WTC11 (cell line): ENCODE measurements around the gene TMEM130. TPM values are rescaled to one million over a fixed set of nuclear protein-coding genes. Genes with fewer than 3 reads are reported as not detected.

ENCODE experiments used
- ATAC-seq: fragments of 200-7000 bp; cut with Tn5 transposase; 2 replicates; pipeline ENCODE4 v1.10.0; 2021; ENCODE audit warnings: mild to moderate bottlenecking, moderate library complexity
- CTCF ChIA-PET: fragments of 300-600 bp; sonication (Branson Sonifier 250); formaldehyde crosslinking; loops from one replicate; lab custom pipeline; 2021; ENCODE audit warnings: antibody characterized with exemption; lab: Charles Lee
- POLR2A ChIA-PET: fragments of 350-600 bp; sonication (Branson Sonifier 250); formaldehyde crosslinking; loops from one replicate; lab custom pipeline; 2021; ENCODE audit warnings: antibody characterized with exemption; lab: Charles Lee
- DNase-seq: peaks from one replicate; pipeline ENCODE4 v3.0.0; 2021; ENCODE audit warnings: low spot score
- H3K27ac Mint-ChIP-seq: 2 replicates; pipeline ENCODE4 v1.8.0; 2021; ENCODE audit warnings: mixed read lengths
- H3K27me3 Mint-ChIP-seq: 2 replicates; pipeline ENCODE4 v1.8.0; 2021; ENCODE audit warnings: low read depth, mild to moderate bottlenecking, moderate library complexity, mixed read lengths
- H3K36me3 Mint-ChIP-seq: 2 replicates; pipeline ENCODE4 v1.8.0; 2021; ENCODE audit warnings: mixed read lengths
- H3K4me1 Mint-ChIP-seq: 2 replicates; pipeline ENCODE4 v1.8.0; 2022; ENCODE audit warnings: mixed read lengths
- H3K4me3 Mint-ChIP-seq: 2 replicates; pipeline ENCODE4 v1.8.0; 2021; ENCODE audit warnings: mild to moderate bottlenecking, moderate library complexity, mixed read lengths
- H3K9me3 Mint-ChIP-seq: 2 replicates; pipeline ENCODE4 v1.8.0; 2021; ENCODE audit warnings: mixed read lengths
- ARID4B ChIP-seq: sonication (generic); formaldehyde crosslinking; IDR thresholded peaks from 2 replicates; pipeline ENCODE4 v1.8.0; 2023; ENCODE audit warnings: missing genetic modification reagents, mild to moderate bottlenecking, borderline replicate concordance
- ATF6 ChIP-seq: sonication (generic); formaldehyde crosslinking; IDR thresholded peaks from 2 replicates; pipeline ENCODE4 v1.8.1; 2023; ENCODE audit warnings: mild to moderate bottlenecking, missing genetic modification reagents
- CDX4 ChIP-seq: fragments of 250-450 bp; sonication (Bioruptor Pico); IDR thresholded peaks from 2 replicates; pipeline ENCODE4 v1.9.0; 2021; ENCODE audit warnings: moderate library complexity, mild to moderate bottlenecking, inconsistent platforms, borderline replicate concordance
- FOXK1 ChIP-seq: sonication (generic); formaldehyde crosslinking; IDR thresholded peaks from 2 replicates; pipeline ENCODE4 v1.8.0; 2022; ENCODE audit warnings: mild to moderate bottlenecking, moderate library complexity, missing genetic modification reagents
- GTF2I ChIP-seq: fragments of 250-450 bp; sonication (Bioruptor Pico); conservative IDR thresholded peaks from 2 replicates; pipeline ENCODE4 v1.4.0; 2021; ENCODE audit warnings: mild to moderate bottlenecking
- HMGA2 ChIP-seq: fragments of 250-450 bp; sonication (Bioruptor Pico); IDR thresholded peaks from 2 replicates; pipeline ENCODE4 v1.4.0; 2021; ENCODE audit warnings: mild to moderate bottlenecking, moderate library complexity
- KAT7 ChIP-seq: sonication (generic); formaldehyde crosslinking; IDR thresholded peaks from 2 replicates; pipeline ENCODE4 v1.8.1; 2023; ENCODE audit warnings: missing genetic modification reagents, mild to moderate bottlenecking, borderline replicate concordance
- MXD4 ChIP-seq: fragments of 250-450 bp; sonication (Bioruptor Pico); IDR thresholded peaks from 2 replicates; pipeline ENCODE4 v1.8.0; 2021; ENCODE audit warnings: mild to moderate bottlenecking, moderate library complexity, borderline replicate concordance
- NFYB ChIP-seq: sonication (generic); formaldehyde crosslinking; conservative IDR thresholded peaks from 2 replicates; pipeline ENCODE4 v1.8.0; 2022; ENCODE audit warnings: low read depth, missing genetic modification reagents
- SP1 ChIP-seq: sonication (generic); formaldehyde crosslinking; conservative IDR thresholded peaks from 2 replicates; pipeline ENCODE4 v1.8.1; 2022; ENCODE audit warnings: missing genetic modification reagents
- TEAD4 ChIP-seq: sonication (generic); formaldehyde crosslinking; IDR thresholded peaks from 2 replicates; pipeline ENCODE4 v1.8.0; 2022; ENCODE audit warnings: mild to moderate bottlenecking, missing genetic modification reagents
- TP53 ChIP-seq: sonication (generic); formaldehyde crosslinking; IDR thresholded peaks from 2 replicates; pipeline ENCODE4 v1.8.1; 2023; ENCODE audit warnings: mild to moderate bottlenecking, missing genetic modification reagents
- ZNF121 ChIP-seq: sonication (generic); formaldehyde crosslinking; IDR thresholded peaks from 2 replicates; pipeline ENCODE4 v1.8.0; 2023; ENCODE audit warnings: missing genetic modification reagents
- ZNF263 ChIP-seq: sonication (generic); formaldehyde crosslinking; IDR thresholded peaks from 2 replicates; pipeline ENCODE4 v1.8.1; 2022; ENCODE audit warnings: low read depth, mild to moderate bottlenecking, moderate library complexity, missing genetic modification reagents
- total RNA-seq: library from RNA; stranded (reverse); gene quantifications from 3 replicates; pipeline ENCODE4 v1.2.3, GENCODE V29; 2021
- TF ChIP-seq, protein P1 (sequence below): sonication (generic); formaldehyde crosslinking; IDR thresholded peaks from 2 replicates; pipeline ENCODE4 v1.8.1; 2022; ENCODE audit warnings: low read depth, missing genetic modification reagents, borderline replicate concordance
- TF ChIP-seq, protein P2 (sequence below): sonication (generic); formaldehyde crosslinking; conservative IDR thresholded peaks from 2 replicates; pipeline ENCODE4 v1.8.1; 2022; ENCODE audit warnings: mild to moderate bottlenecking, missing genetic modification reagents
- TF ChIP-seq, protein P3 (sequence below): sonication (generic); formaldehyde crosslinking; IDR thresholded peaks from 2 replicates; pipeline ENCODE4 v1.8.1; 2022; ENCODE audit warnings: low read depth, mild to moderate bottlenecking, moderate library complexity, missing genetic modification reagents, borderline replicate concordance
- TF ChIP-seq, protein P4 (sequence below): fragments of 250-450 bp; sonication (Bioruptor Pico); IDR thresholded peaks from 2 replicates; pipeline ENCODE4 v1.9.0; 2021; ENCODE audit warnings: mild to moderate bottlenecking
- TF ChIP-seq, protein P5 (sequence below): fragments of 250-450 bp; sonication (Bioruptor Pico); conservative IDR thresholded peaks from 2 replicates; pipeline ENCODE4 v1.9.0; 2021; ENCODE audit warnings: mild to moderate bottlenecking

The TMEM130 gene
- total RNA-seq, 1 experiment from 2014 or later = 3.2 TPM

DNA sequence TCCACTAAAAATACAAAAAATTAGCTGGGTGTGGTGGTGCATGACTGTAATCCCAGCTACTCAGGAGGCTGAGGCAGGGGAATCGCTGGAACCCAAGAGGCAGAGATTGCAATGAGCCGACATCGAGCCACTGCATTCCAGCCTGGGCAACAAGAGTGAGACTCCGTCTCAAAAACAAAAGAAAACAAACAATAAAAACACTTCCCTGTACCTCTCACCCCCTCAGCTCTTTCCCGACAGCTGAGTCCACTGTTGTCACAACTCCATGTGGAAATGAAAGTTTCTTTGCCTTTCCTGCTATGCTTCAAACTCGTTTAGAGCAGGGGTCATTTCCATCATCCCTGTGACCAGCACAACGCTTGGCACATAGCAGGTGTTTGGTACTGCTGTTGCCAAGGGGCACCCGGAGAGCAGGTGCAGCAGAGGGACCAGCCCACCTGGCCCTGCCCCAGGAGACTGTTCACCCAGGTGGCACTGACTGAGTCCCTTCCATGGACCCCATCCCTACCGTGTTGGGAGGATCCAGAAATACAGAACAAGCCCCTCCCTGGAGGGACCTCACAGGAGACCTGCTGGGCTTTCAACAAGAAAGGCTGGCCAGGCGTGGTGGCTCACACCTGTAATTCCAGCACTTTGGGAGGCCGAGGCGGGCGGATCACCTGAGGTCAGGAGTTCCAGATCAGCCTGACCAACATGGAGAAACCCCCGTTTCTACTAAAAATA is 4.9 kb downstream of the TMEM130 start:
- Mint-ChIP-seq H3K36me3 (no peaks in the 10 kb centered on the region), H3K27me3 (peaks cover 24% of the 10 kb centered on the region), H3K27ac (no peak overlapping the region), H3K9me3 (no peaks in the 10 kb centered on the region), H3K4me1 (0 out of 2 replicates have a peak, but pooled peaks cover 3% of the 10 kb centered on the region), H3K4me3 (no peak overlapping the region)
- ATAC-seq = no peak
- ChIA-PET POLR2A (no interaction called here), CTCF (no interaction called here)
- TF ChIP-seq TP53 (CRISPR knock-in tag) (no peak), SP1 (CRISPR knock-in tag) (no peak), MXD4 (no peak), ZNF121 (CRISPR knock-in tag) (no peak), ZNF263 (CRISPR knock-in tag) (no peak), CDX4 (CRISPR knock-in tag) (no peak), ARID4B (CRISPR knock-in tag) (no peak), NFYB (no peak), GTF2I (no peak)
- TF ChIP-seq, protein P1, sequence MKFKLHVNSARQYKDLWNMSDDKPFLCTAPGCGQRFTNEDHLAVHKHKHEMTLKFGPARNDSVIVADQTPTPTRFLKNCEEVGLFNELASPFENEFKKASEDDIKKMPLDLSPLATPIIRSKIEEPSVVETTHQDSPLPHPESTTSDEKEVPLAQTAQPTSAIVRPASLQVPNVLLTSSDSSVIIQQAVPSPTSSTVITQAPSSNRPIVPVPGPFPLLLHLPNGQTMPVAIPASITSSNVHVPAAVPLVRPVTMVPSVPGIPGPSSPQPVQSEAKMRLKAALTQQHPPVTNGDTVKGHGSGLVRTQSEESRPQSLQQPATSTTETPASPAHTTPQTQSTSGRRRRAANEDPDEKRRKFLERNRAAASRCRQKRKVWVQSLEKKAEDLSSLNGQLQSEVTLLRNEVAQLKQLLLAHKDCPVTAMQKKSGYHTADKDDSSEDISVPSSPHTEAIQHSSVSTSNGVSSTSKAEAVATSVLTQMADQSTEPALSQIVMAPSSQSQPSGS (CRISPR knock-in tag) = no peak
- TF ChIP-seq, protein P2, sequence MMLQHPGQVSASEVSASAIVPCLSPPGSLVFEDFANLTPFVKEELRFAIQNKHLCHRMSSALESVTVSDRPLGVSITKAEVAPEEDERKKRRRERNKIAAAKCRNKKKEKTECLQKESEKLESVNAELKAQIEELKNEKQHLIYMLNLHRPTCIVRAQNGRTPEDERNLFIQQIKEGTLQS (CRISPR knock-in tag) = no peak
- DNase-seq = no peak

DNA sequence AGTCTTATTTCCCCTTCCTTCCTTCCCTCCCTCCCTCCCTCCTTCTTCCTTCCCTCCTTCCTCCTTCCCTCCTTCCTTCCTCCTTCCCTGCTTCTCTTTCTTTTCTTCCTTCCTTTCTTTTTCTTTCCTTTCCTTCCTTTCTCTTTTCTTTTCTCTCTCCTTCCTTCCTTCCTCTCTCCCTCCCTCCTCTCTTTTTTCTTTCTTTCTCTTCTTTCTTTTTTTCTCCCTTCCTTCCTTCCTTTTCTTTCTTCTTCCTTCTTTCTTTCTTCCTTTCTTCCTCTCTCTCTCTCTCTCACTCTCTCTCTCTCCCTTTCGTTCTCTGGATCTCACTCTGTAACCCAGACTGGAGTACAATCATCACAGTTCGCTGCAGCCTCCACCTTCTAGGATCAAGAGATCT is 6.2 kb downstream of the TMEM130 start:
- no peaks in the 10 kb centered on the region for H3K36me3 Mint-ChIP-seq
- H3K9me3 Mint-ChIP-seq = no peaks in the 10 kb centered on the region
- no peak overlapping the region for H3K27ac Mint-ChIP-seq
- H3K4me3 Mint-ChIP-seq = no peak overlapping the region
- no peak for DNase-seq
- ATAC-seq = no peak
- POLR2A ChIA-PET = no interaction called here
- H3K27me3 Mint-ChIP-seq = peaks cover 15% of the 10 kb centered on the region
- H3K4me1 Mint-ChIP-seq = 0 out of 2 replicates have a peak, but pooled peaks cover 3% of the 10 kb centered on the region
- CTCF ChIA-PET = interaction anchor here (0.7 kb wide), 1 partner anchor 14 kb away, joined by 3 read pairs; no protein-coding TSS in a partner anchor
- TF ChIP-seq HMGA2 (no peak), ATF6 (CRISPR knock-in tag) (no peak), FOXK1 (CRISPR knock-in tag) (no peak), KAT7 (CRISPR knock-in tag) (no peak), TEAD4 (no peak)
- TF ChIP-seq, protein P3, sequence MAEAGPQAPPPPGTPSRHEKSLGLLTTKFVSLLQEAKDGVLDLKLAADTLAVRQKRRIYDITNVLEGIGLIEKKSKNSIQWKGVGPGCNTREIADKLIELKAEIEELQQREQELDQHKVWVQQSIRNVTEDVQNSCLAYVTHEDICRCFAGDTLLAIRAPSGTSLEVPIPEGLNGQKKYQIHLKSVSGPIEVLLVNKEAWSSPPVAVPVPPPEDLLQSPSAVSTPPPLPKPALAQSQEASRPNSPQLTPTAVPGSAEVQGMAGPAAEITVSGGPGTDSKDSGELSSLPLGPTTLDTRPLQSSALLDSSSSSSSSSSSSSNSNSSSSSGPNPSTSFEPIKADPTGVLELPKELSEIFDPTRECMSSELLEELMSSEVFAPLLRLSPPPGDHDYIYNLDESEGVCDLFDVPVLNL (CRISPR knock-in tag) = no peak
- TF ChIP-seq, protein P4, sequence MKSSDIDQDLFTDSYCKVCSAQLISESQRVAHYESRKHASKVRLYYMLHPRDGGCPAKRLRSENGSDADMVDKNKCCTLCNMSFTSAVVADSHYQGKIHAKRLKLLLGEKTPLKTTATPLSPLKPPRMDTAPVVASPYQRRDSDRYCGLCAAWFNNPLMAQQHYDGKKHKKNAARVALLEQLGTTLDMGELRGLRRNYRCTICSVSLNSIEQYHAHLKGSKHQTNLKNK (CRISPR knock-in tag) = no peak
- TF ChIP-seq, protein P5, sequence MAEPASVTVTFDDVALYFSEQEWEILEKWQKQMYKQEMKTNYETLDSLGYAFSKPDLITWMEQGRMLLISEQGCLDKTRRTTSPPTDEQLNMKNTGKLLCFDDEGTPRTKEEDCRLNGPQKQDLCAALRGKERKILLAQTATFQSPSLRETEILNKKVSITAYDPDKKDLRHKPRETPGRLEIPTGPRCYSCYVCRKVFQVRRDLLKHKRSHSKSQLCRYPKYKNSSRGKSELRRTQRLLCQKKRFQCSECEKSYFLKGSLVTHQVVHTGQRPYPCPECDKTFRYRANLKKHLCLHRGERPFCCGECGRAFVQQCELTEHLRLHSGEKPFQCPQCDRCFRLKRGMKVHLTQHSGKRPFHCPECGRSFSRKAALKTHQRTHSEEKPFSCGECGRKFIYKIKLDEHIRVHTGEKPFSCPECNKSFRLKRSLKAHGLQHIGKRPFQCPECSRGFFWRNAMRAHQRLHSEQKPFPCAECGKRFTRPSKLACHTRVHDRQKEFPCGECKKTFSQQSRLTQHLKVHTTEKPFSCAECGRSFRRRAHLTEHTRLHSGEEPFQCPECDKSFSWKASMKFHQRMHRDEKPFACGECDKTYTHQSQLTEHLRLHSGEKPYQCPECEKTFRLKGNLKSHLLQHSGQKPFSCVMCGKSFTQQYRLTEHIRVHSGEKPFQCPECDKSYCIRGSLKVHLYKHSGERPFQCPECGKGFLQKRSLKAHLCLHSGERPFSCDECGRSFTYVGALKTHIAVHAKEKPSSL (CRISPR knock-in tag) = no peak
